MM.1S (cell line): ENCODE measurements around the gene PAPLN.

Source experiments
- DNase-seq: peaks from one replicate; pipeline ENCODE4 v3.0.0-alpha.2; 2015
- H2AFZ ChIP-seq: fragments of 300-600 bp; sonication (generic); 2 replicates; pipeline ENCODE4 v1.6.0; 2016; ENCODE audit warnings: antibody characterized with exemption, low read length
- H3F3A ChIP-seq: fragments of 300-600 bp; sonication (generic); 2 replicates; pipeline ENCODE4 v1.6.1; 2016; ENCODE audit warnings: mild to moderate bottlenecking, antibody characterized with exemption, low read length, moderate library complexity, mixed read lengths; ENCODE audit not compliant: insufficient read depth
- H3K27ac ChIP-seq: fragments of 300-600 bp; sonication (generic); 2 replicates; pipeline ENCODE4 v1.5.1; 2016; ENCODE audit warnings: mild to moderate bottlenecking, low read length
- H3K27me3 ChIP-seq: fragments of 300-600 bp; sonication (generic); replicated peaks from 2 replicates; pipeline ENCODE4 v1.6.0; 2016; ENCODE audit warnings: low read length; ENCODE audit not compliant: insufficient read depth
- H3K36me3 ChIP-seq: fragments of 300-600 bp; sonication (generic); replicated peaks from 2 replicates; pipeline ENCODE4 v1.6.1; 2016; ENCODE audit warnings: mild to moderate bottlenecking, low read length, mixed read lengths; ENCODE audit not compliant: insufficient read depth
- H3K4me1 ChIP-seq: fragments of 300-600 bp; sonication (generic); 2 replicates; pipeline ENCODE4 v1.6.1; 2016; ENCODE audit warnings: low read length, mixed read lengths
- H3K4me2 ChIP-seq: fragments of 300-600 bp; sonication (generic); 2 replicates; pipeline ENCODE4 v1.6.0; 2016; ENCODE audit warnings: low read depth, low read length
- H3K4me3 ChIP-seq: fragments of 300-600 bp; sonication (generic); 2 replicates; pipeline ENCODE4 v1.5.1; 2016; ENCODE audit warnings: low read length, mixed read lengths
- H3K79me2 ChIP-seq: fragments of 300-600 bp; sonication (generic); 2 replicates; pipeline ENCODE4 v1.6.1; 2016; ENCODE audit warnings: mixed run types, low read length, mixed read lengths
- H3K9ac ChIP-seq: fragments of 300-600 bp; sonication (generic); 2 replicates; pipeline ENCODE4 v1.6.1; 2016; ENCODE audit warnings: low read length, mixed read lengths
- H3K9me2 ChIP-seq: fragments of 300-600 bp; sonication (generic); replicated peaks from 2 replicates; pipeline ENCODE4 v1.6.1; 2016; ENCODE audit warnings: mild to moderate bottlenecking, low read length, mixed read lengths; ENCODE audit not compliant: insufficient read depth
- H3K9me3 ChIP-seq: fragments of 300-600 bp; sonication (generic); replicated peaks from 2 replicates; pipeline ENCODE4 v1.6.1; 2016; ENCODE audit warnings: mild to moderate bottlenecking, low read length, mixed read lengths; ENCODE audit not compliant: insufficient read depth
- H4K20me1 ChIP-seq: fragments of 300-600 bp; sonication (generic); 2 replicates; pipeline ENCODE4 v1.6.1; 2016; ENCODE audit warnings: mild to moderate bottlenecking, low read length, moderate library complexity, mixed read lengths; ENCODE audit not compliant: insufficient read depth
- EZH2 ChIP-seq: fragments of 300-600 bp; sonication (generic); optimal IDR thresholded peaks from 2 replicates; pipeline ENCODE3; 2017; ENCODE audit warnings: low read depth, mild to moderate bottlenecking, antibody characterized with exemption, low read length, mixed read lengths
- EZH2phosphoT487 ChIP-seq: fragments of 300-600 bp; sonication (generic); IDR thresholded peaks from 2 replicates; pipeline ENCODE4 v1.6.1; 2018; ENCODE audit warnings: antibody characterized with exemption, low read length
- TF ChIP-seq, protein P1 (sequence below): fragments of 300-600 bp; sonication (generic); IDR thresholded peaks from 2 replicates; pipeline ENCODE4 v1.5.1; 2016; ENCODE audit warnings: antibody characterized with exemption, low read length, mixed read lengths

PAPLN gene

DNA sequence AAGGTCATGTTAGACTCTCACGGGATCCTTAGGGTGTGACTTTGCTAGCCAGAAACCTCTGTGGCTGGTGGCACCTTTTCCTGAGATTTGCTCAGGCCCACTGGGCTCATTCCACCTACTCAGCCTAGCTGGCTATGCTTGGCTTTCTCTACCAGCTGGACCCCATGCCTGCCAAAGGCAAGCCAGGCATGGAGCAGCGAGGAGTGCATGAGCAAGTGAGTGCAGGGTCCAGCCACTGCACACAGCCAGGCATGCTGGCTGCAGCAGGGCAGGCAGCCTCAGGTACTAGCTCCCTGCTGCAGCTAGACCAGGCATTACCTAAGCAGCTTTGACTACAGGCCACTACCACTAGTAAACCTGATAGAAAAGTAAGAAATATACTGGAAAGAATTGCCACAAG, 29.7 kb upstream of the PAPLN start:
- Histone ChIP-seq H3F3A (no peaks in the 10 kb centered on the region), H3K27ac (no peak overlapping the region), H3K9me2 (no peaks in the 10 kb centered on the region), H3K4me2 (no peak overlapping the region), H3K4me1 (no peaks in the 10 kb centered on the region), H3K9me3 (no peaks in the 10 kb centered on the region), H3K4me3 (no peak overlapping the region), H3K36me3 (no peaks in the 10 kb centered on the region), H3K27me3 (no peaks in the 10 kb centered on the region), H4K20me1 (no peaks in the 10 kb centered on the region), H2AFZ (no peak overlapping the region), H3K9ac (no peak overlapping the region), H3K79me2 (no peaks in the 10 kb centered on the region)
- no peak for TF ChIP-seq EZH2phosphoT487
- no peak for TF ChIP-seq EZH2
- TF ChIP-seq, protein P1, sequence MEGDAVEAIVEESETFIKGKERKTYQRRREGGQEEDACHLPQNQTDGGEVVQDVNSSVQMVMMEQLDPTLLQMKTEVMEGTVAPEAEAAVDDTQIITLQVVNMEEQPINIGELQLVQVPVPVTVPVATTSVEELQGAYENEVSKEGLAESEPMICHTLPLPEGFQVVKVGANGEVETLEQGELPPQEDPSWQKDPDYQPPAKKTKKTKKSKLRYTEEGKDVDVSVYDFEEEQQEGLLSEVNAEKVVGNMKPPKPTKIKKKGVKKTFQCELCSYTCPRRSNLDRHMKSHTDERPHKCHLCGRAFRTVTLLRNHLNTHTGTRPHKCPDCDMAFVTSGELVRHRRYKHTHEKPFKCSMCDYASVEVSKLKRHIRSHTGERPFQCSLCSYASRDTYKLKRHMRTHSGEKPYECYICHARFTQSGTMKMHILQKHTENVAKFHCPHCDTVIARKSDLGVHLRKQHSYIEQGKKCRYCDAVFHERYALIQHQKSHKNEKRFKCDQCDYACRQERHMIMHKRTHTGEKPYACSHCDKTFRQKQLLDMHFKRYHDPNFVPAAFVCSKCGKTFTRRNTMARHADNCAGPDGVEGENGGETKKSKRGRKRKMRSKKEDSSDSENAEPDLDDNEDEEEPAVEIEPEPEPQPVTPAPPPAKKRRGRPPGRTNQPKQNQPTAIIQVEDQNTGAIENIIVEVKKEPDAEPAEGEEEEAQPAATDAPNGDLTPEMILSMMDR: no peak
- DNase-seq: no peak

DNA sequence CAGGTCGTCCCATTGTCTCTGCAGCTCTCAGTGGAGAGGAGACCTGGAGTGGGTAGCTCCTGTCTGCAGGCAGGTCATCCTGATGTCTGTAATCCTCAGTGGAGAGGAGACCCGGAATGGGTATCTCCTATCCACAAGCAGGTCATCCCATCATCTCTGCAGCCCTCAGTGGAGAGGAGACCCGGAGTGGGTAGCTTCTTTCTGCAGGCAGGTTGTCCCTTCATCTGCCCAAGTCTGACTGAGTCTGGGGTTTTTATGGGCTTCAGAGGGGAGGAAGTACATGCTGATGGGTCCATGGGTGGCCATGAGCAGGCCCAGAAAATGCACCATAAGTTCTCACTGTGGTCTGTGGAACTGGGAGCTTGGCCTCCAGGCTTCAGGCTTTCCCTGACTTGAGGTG, 28.9 kb upstream of the PAPLN start:
- TF ChIP-seq EZH2: no peak
- no peak for TF ChIP-seq EZH2phosphoT487
- TF ChIP-seq, protein P1: no peak
- H3K9ac ChIP-seq: no peak overlapping the region
- no peaks in the 10 kb centered on the region for H3K79me2 ChIP-seq
- H2AFZ ChIP-seq: no peak overlapping the region
- H4K20me1 ChIP-seq: no peaks in the 10 kb centered on the region
- no peaks in the 10 kb centered on the region for H3K9me2 ChIP-seq
- H3K36me3 ChIP-seq: no peaks in the 10 kb centered on the region
- no peak overlapping the region for H3K4me3 ChIP-seq
- no peak overlapping the region for H3K4me2 ChIP-seq
- no peak for DNase-seq
- H3K27ac ChIP-seq: no peak overlapping the region
- no peaks in the 10 kb centered on the region for H3K27me3 ChIP-seq
- H3K9me3 ChIP-seq: no peaks in the 10 kb centered on the region
- H3K4me1 ChIP-seq: no peaks in the 10 kb centered on the region
- H3F3A ChIP-seq: no peaks in the 10 kb centered on the region

DNA sequence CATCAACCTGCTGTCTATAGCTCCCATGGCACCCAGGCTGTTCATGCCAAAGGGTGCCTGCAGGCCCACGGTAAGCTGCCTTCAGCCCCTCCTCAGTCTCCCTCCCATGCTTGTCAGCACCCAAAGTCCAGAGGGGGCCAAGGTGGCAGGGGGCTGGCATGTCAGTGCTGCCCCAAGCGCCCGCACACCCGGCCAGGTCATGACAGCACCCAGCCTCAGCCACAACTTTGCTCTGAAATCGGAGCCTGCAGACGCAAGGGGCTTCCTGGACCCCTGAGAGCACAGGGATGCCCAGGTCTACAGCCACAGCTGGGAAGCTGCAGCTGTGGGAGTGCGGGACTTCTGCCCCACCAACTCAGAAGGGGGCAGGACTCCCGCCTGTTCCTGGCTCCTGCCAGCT, 28.5 kb upstream of the PAPLN start:
- no peak for DNase-seq
- no peaks in the 10 kb centered on the region for H3K79me2 ChIP-seq
- no peak overlapping the region for H2AFZ ChIP-seq
- no peak overlapping the region for H3K27ac ChIP-seq
- TF ChIP-seq EZH2phosphoT487 (no peak), EZH2 (no peak)
- TF ChIP-seq, protein P1: no peak
- no peak overlapping the region for H3K4me3 ChIP-seq
- H3K9me2 ChIP-seq: no peaks in the 10 kb centered on the region
- no peaks in the 10 kb centered on the region for H3F3A ChIP-seq
- H3K27me3 ChIP-seq: no peaks in the 10 kb centered on the region
- no peaks in the 10 kb centered on the region for H4K20me1 ChIP-seq
- H3K4me1 ChIP-seq: no peaks in the 10 kb centered on the region
- no peaks in the 10 kb centered on the region for H3K9me3 ChIP-seq
- H3K36me3 ChIP-seq: no peaks in the 10 kb centered on the region
- no peak overlapping the region for H3K4me2 ChIP-seq
- no peak overlapping the region for H3K9ac ChIP-seq
